Measurements from ENCODE around the gene LDLRAP1. TPM values are rescaled to one million over a fixed set of nuclear protein-coding genes. Genes with fewer than 3 reads are reported as not detected.

Gene LDLRAP1
- total and polyA plus RNA-seq, 2 of the 4 experiments (the other 2 are of a cell fraction), result 4.5 to 14.4 TPM

DNA sequence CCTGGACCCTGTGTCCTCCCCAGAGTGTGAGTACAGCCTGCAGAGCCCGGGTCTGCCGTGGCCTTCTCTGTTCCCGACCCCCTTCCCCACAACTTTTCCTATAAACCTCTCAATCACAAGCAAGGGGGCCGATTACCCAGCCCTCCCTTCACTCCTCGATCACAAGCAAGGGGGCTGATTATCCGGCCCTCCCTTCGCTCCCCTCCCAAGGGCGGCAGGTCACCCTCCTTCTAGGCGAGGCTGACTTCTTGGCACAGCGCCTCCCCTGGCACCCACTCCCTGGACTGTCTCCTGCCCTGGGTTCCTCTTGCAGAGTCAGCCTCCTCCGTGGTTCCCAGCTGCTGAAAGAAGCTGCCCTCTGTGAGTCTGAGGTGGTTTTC lies 12.3 kb upstream of the LDLRAP1 start:
- Histone ChIP-seq H3K27me3 (ENCODE audit: control insufficient read depth, insufficient read depth, low read length) (peaks cover 18% of the 10 kb centered on the region), H3K4me2 (ENCODE audit: low read depth, low read length) (no peak overlapping the region), H3K9me1 (ENCODE audit: insufficient read depth, low read length) (peaks cover 5% of the 10 kb centered on the region; the same call in 1 of the 2 replicates), H3K9ac (ENCODE audit: low read depth, low read length) (no peak overlapping the region), H4K5ac (ENCODE audit: low read depth, low read length) (no peak overlapping the region), H4K91ac (ENCODE audit: insufficient read depth, low read depth, low read length) (no peak overlapping the region), H3K56ac (ENCODE audit: extremely low read depth, insufficient read depth, low read length) (no peak overlapping the region), H3K9me3 (ENCODE audit: control insufficient read depth, insufficient read depth, low read length) (peaks cover 2% of the 10 kb centered on the region; the same call in 1 of the 2 replicates), H4K8ac (ENCODE audit: low read depth in 2 of 2, low read length in 2 of 2) (no peak overlapping the region), H3K4me3 (ENCODE audit: insufficient read depth, low read depth, low read length) (no peak overlapping the region), H4K20me1 (ENCODE audit: insufficient read depth, low read length) (no peaks in the 10 kb centered on the region), H2AK9ac (replicated peaks; ENCODE audit: low read depth, low read length, poor library complexity) (no peak overlapping the region), H2AK5ac (ENCODE audit: low read depth, low read length) (no peak overlapping the region), H2BK15ac (ENCODE audit: low read depth, low read length) (no peak overlapping the region), H3K4me1 (ENCODE audit: control insufficient read depth, insufficient read depth, low read length) (no peaks in the 10 kb centered on the region), H2BK120ac (ENCODE audit: low read depth, low read length) (no peak overlapping the region), H3K23ac (ENCODE audit: low read depth, low read length) (no peak overlapping the region), H3K4ac (ENCODE audit: low read depth, low read length) (no peak overlapping the region), H3K27ac (ENCODE audit: insufficient read depth, low read length) (no peak overlapping the region), H3K36me3 (ENCODE audit: control insufficient read depth, insufficient read depth, low read length) (no peaks in the 10 kb centered on the region), H2AFZ (replicated peaks; ENCODE audit: low read length, poor library complexity) (no peak overlapping the region), H2BK20ac (ENCODE audit: low read depth, low read length) (no peak overlapping the region), H3K18ac (ENCODE audit: low read depth, low read length) (no peak overlapping the region), H3K79me1 (ENCODE audit: low read depth in 1 of 2, low read length in 2 of 2) (no peaks in the 10 kb centered on the region), H3K14ac (replicated peaks; ENCODE audit: low read depth, low read length) (no peak overlapping the region), H2BK5ac (ENCODE audit: low read depth, low read length, poor library complexity, severe bottlenecking) (no peak overlapping the region)
- ChIA-PET CTCF (no interaction called here), POLR2A (ENCODE audit: unreplicated experiment) (no interaction called here)
- DNase-seq (no peak), ATAC-seq (ENCODE audit: low read depth) (no peak)
- dilution Hi-C loops (cut with HindIII; ENCODE audit: low sequenced_read_pairs, unreplicated experiment), result no loop called here
- TF ChIP-seq RCOR1 (IDR thresholded peaks at IDR 0.05; ENCODE audit: insufficient replicate concordance, low read length), result no peak
- in situ Hi-C loops (cut with MboI; ENCODE audit: low sequenced_read_pairs), result no loop called here
- no TSS peak for BruUV-seq (replicated peaks)
- intact Hi-C loops (cut with micrococcal nuclease), result no loop called here
- 52% methylated on average over 4 of the region's 11 CpGs; no CpG with 5 or more reads in 1 of the 2 experiments for WGBS, 2 experiments (ENCODE audit: extremely low coverage in 2 of 2, insufficient read length in 1 of 2)
